AG08395 (cell line): ENCODE data around the gene PRKD2.
A peak's percentile ranks its signal among the peaks of the same experiment; 100 is the strongest.

Source experiments
- DNase-seq: peaks from one replicate; pipeline ENCODE4 v3.0.0; 2012; ENCODE audit warnings: mixed read lengths, low spot score

The PRKD2 gene

DNA sequence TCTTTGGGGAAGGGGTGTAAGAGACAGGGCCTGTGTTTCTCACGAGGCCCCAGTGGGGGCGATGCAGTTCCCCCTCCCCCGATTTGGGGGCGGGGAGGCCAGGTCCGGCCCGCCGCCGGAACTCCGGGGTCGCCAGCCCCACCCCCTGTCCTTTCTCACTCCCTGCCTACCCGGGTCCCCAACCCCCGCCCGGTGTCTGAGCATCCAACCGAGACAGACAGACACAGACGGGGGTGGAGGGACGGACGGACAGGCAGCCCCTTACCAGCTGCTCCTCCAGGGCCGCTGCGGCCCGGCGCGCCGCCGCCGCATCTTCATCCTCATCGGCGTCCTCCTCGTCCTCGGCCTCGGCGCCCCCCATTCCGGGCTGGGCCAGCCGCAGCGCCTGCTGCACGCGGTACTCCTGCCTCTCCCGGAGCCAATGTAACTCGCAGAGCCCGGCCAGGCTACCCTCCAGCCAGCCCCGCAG, 56.3 kb downstream of the PRKD2 start:
- no peak for DNase-seq

DNA sequence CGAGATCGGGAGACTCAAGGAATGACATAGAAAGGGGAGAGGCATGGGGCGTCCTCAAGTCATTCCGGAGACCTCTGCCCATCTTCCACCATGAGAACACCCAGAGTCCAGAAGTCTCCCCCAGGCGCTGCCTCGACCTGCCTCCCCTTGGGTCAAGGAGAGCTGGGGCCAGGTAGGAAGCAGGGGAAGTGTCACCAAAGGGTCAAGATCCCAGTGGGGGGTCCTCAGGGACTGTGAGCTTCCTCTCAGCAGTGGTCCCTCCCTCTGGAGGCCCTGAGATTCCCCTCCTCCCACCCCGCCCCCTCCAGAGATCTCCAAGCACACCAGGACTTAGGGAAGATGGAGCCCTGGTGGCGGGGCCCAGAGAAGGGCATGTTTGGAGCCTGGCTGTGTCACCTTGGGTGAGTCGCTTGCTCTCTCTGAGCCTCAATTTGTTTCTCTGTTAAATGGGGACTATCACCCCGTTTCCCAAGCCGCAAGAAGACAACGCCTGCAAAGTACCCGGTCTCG, 56.9 kb downstream of the PRKD2 start:
- peak; percentile 30 for DNase-seq

DNA sequence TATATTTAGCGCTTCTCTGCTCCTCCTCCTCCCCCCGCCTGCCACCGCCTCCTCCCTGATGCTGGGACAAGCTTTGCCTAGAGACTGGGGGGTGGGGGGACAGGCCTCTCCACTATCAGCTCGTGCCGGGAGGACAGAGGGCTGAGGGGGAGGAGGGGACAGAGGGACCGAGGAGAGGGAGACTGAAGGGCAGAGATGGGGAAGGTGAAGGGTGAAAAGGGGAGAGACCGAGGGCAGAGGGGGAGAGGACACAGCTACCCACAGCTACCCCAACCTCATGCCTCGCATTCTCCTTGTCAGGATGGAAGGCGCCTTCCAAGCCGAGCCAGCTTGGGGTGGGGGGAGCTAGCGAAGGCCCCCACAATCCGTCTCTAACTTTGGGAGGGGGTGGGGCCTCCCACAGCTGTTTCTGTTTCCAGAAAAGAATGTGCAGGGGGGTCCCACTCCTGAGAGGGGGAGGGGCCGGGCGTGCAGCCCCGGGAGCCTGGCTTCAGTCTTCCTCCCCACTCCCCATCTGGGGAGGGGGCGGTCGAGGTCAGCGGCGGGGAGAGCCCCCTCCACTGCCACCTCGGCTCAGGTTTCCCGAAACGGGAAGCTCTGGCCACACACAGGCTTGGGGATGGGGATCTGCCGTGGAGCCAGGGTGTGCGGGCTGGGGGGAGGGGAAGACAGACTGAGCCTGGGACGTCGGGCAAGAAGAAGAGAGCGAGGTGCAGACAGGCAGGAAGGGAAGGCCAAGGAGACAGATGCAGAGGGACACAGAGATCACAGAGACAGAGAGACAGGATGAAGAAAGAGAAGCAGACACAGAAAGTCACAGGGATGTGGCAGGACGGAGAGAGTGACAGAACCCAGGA, 57.5 kb downstream of the PRKD2 start:
- DNase-seq, result peak; percentile 41

DNA sequence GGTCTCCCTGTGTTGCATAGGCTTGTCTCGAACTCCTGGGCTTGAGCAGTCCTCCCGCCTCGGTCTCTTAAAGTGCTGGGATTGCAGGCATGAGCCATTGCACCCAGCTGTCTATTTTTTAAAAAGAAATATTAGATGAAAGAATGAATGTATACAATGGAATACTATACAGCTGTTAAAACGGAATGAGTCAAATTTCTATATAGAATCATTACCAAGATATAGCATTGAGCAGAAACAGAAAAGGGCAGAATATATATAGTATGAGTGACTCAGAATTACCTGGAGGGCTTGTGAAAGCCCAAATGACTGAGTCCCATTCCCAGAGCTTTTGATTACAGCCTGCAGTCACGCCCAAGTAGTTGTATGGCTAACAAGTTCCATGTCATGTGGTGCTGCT, 60.4 kb downstream of the PRKD2 start:
- DNase-seq, result no peak

DNA sequence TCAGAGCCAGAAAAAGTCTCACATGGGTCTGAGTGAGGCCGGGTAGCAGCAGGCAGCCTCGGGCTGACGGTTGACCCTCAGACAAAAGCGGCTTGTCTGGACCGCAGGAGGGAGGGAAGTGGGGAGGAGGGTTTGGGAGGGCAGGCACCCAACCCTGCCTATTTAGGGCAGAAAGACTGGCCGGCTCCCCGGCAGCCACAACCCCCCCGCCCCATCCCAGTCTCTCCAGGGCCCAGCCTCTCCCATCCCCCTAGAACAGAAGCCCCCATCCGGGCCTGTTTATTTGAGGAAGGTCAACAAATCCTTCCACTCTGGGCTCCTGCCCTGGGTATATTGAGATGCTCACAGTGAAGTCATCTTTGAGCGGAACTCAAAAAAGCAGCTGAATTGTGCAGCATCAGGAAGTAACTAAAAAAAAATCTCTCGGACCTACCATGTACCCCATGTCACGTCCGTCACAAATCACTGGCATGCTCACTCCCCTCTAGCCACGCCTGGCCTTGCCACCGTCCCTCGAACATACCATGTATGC, 62.2 kb downstream of the PRKD2 start:
- no peak for DNase-seq

DNA sequence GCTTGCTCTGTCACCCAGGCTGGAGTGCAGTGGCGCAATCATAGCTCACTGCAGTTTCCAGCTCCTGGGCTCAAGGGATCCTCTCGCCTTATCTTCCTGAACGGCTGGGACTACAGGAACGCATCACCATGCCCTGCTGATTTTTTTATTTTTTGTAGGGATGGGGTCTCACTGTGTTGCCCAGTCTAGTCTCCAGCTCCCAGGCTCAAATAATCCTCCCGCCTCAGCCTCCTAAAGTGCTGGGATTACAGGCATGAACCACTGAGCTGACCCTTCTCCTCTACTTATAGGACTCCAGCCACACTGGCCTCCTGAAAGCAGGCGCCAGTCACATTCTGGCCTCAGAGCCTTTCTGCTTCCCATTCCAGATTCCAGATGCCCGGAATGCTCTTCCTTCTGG, 66.5 kb downstream of the PRKD2 start:
- DNase-seq, result no peak

DNA sequence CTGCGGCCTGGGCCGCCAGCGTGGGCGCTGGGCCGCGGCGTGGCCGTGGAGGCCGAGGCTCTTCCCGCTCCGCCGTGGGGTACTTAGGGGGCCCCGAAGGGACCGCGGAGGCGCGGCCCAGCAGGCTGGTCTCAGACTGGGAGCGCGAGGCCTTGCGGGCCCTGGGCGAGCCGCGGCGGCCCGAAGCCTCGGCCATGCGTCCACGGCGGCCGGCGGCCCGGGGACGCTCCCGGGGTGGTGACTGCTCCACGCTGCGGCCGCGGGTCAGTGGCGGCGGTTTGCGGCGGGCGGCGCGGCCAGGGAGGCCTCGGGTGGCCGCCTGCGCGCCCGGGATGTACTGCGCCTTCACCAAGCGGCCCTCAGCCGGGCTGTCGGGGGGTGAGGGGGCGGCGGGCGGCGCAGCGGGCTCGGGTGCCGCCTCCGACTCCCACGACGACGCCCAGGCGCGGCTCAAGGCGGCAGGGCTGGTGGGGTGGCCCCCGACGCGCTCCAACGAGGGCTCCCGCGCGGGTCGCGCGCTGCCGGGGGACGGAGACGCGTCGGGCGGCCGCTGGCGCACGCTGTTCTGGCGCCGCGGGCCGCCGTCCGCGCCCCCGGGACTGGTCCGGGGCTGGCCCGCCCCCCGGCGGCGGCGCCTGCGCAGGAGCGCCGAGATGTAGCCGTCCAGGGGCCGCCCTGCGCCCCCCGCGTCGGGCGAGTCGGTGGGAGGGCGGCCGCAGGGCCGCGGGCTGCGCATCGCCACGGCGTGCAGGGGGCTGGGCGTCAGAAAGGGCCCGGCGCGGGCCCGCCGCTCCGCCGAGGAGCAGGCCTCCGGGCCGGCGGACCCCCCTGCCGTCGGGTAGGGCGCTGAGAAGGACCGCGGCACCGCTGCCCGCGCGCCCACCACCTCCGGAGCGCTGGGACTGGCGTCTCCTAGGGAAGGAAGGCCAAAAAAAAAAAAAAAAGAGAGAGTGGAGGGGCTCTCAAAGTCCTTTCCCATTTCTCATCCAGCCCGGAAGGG, 67.7 kb downstream of the PRKD2 start:
- no peak for DNase-seq

DNA sequence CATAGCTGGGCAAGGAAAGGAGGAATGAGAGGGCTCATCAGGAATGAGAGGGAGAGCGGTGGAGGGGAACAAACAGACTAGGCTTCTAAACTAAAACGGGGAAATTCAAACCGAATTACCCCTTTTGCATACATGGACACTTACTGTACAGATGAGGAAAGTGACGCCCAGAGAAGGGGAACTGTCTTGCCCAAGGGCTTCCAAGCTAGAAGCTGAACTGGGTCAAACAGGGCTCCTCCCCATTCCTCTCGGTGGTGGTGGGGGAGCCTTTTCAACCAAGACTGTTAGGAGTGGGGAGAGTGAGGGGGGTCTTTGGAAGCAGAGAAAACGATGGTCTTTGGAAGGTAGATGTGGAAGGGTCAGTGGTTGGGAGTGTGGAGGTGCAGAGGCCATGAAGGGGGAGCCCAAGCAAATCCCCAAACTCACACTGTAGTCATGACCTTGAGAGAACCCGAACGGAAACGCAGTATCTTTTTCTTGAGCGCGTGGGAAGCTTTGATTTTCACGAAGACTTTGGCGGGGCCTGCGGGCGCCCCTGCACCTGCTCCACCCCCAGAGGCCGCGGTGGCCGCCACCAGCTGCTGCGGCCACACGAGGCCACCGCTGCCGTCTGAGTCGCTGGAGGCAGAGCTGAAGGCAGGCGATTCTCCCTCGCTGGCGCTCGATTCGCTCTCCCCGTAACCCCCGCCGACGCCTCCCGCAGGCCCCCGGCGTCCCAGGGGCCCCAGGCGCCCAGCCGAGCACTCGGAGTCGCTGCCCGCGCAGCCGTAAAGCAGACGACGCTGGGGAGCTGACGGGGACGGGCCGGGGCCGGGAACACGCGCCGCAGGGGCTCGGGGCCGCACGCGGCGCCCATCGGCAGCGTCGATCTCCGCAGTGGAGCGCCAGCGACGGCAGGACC, 68.6 kb downstream of the PRKD2 start:
- no peak for DNase-seq

DNA sequence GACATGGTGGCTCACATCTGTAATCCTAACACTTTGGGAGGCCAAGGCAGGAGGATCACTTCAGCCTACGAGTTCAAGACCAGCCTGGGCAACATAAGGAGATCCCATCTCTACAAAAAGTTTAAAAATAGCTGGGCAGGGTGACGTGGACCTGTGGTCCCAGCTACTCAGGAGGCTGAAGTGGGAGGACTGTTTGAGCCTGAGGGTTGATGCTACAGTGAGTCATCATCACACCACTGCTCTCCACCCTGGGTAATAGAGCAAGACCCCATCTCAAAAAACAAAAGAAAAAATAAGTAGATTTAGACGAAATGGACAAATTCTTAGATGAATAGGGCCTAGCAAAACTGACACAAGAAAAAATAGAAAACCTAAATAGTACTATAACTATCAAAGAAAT, 70.5 kb downstream of the PRKD2 start:
- no peak for DNase-seq

DNA sequence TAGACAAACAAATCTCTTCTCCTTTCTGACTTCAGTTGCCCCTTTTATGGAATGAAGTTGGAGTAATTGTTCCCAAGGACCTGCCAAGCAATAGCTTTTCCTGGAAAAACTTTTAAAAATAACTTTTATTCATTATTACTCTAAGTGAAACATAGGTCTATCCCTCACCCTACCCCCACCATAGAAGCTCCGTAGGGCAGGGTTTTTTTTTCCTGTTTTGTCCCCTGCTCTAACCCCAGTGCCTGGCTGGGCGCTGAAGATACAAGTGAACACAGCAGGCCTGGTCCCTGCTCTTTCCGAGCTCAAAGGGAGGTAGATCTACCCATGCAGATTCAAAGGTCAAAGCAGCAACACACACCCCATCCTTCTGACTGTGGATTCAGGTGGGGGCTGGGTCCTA, 72.2 kb downstream of the PRKD2 start:
- DNase-seq, result no peak

DNA sequence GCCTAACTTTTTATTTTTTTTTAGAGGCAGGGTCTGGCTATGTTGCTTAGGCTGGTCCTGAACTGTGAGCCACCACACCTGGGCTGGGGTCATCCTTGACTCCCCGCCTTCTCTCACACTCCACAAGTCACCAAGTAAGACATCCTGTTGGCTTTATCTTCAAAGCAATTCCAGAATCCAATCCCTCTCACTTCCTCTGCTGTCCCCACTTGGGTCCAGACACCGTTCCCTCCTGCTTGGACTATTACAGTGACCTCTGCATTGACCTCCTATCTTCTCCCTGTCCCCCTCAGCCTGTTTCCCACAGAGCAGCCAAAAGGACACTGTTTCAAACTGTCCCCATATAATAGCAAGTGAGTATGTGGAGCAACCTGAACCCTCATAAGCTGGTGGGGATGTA, 76.3 kb downstream of the PRKD2 start:
- no peak for DNase-seq

DNA sequence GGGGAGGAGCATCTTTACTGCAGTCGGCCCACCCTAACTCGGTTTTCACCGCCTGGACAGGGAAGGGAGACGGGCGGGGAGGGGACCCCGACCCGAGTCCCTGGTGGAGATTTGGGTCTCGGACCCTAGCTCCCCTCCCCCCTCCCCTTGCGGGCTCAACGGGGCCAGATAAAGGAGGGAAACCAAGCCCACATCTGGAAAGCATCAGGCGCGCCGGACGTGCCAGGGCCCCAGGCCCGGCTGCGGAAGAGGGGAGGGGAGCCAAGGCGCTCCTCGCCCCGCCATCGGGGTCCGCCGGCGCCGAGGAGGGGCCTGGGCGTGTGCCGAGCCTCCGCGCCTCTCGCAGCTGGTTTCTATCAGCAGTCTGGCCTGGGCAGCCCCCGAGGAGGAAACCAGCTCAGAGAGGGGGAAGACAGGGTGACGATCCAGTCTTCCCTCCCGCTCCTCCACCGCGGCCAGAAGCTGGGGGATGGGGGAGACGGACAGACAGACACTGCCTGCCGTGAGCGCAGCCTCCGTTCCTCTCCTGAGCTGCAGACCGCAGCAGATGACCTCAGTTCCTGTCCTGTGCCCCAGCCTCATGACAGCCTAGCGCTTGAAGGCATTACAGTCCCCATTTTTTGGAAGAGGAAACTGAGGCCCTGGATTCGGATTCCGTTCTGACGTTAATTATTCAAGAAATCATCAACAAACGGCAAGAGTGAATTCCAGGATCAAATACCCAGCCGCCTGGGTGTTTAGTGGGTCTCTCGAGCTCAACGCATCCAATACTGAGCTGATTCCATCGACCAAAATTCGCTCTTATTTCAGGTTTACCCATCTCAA, 77.3 kb downstream of the PRKD2 start:
- peak; percentile 83 for DNase-seq

DNA sequence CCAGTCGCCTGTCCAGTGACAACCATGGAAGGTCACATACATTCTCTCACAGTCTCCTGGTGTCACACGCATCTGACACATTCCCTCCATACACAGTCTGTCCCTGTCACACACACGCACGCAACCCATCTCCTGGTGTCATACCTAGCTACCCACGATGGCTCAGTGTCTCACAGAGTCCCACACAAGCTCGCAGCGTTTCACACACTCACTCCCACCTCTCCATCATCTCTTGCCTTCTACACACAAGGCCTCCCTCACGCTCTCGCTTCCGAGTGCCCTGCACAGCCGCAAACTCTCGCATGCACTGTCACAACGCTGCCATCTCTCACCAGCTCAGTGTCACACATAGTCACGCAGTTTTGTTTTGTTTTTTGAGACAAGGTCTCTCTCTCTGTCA, 79.7 kb downstream of the PRKD2 start:
- DNase-seq, result no peak

DNA sequence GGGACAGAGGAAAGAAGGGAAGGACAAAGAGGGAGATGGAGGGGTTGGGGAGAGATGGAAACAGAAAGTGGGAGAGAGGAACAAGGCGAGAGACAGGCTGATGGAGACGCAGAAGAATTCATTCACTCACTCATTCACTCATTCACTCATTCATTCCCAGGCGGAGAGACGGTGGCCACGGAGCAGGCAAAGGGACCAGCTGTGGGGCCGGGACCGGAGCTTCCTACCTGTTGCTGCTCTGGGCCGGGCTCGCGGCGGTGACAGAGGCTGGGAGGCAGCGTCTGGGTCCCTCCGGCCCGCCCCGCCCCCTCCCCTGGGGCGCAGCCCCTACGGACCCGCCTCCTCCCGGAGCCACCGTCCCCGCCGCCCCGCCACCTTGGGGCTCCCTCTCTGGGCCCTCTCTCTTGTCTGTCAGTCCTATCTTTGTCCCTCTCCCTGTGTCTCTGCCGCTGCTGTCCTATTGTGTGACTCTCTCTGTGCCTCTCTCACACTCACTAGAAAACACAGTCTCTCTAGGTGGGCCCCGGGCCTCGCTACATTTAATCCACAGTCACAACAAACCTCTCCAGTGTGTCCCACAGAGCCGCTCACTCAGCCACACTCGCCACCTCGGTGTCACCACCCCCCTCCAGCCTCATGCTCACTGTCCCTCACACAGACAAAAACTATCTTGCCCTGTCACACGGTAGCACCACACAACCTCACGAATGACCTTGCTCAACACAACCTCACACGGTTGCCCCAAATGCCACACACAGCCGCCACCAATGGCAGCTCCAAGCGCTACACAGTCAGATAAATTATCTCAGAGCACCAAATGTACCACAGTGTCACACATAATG, 80.8 kb downstream of the PRKD2 start, which contains the start of gene GNG8:
Gene GNG8 (minus strand): TSS at position 283 of the 842 bp plus-strand sequence. CDS start 1,520 bp downstream, outside the sequence.
- no peak for DNase-seq

DNA sequence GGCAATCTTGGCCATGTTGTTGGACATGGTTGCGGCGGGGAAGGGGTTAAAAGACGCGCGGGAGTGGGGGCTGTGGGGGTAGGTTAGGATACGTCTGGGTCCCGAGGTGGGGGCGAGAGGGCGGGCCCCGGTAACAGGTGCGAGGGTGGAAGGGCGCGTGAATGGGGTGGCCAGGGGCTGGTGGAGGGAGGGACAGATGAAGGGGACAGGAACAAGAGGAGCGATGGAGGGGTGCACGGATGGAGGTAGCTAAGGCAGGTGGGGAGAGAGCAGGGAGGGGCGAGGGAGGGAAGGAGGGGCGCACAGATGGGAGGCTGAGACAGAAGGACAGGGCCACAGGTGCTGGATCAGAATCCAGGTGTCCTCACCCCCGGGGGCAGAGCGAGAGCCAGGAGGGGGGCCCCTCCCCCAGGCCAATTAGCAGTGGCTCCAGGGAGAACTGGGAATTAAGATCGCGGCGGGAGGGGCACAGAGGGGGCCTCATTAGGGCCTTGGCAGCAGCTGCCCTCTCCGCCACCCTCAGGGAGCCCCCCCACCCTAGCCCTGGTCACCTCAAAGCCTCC, 82.2 kb downstream of the PRKD2 start:
- no peak for DNase-seq

DNA sequence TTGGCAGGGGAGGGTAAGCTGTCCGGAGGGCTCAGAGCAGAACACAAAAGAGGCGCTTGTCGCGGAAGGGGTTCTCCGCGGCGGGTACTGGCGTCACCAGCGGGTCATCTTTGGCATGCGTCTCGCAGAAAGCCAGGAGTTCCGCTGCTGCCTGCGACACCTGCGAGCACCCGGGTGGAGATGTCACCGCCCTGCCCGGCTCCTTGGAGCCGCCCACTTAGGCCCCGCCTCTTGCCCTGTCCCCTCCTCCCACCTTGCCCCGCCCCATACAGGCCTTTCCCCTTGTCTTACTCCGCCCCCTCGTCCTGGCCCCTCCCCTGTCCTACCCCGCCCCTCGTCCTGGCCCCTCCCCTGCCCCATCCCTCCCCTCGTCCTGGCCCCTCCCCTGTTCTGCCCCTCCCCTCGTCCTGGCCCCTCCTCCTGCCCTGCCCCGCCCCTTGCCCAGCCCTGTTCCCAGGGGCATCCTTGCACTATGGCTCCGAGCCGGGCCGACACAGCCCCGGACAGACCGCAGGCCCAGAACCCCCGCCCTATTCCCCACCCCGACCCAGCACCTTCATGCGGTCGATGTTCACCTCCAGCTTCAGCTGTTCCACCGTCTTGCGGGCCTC, 82.8 kb downstream of the PRKD2 start:
- peak; percentile 93 for DNase-seq

DNA sequence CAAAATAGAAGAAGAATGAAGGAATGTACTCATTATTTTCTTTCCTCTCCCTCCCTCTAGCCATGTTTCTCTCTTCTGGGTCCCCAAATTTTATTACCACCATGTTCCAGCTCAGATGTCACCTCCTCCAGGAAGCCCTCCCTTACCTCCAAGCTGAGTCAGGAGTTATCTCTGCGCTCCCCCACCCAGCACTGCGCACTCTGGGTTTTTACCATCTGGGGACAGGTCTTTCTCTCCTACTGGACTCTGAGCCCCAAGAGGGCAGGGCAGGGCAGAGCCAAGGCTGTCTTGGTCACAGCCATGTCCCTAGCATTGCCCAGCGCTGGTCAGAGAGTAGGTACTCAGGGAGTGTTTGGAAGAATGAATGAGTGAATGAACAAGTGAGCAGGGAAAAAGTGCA, 83.8 kb downstream of the PRKD2 start:
- no peak for DNase-seq

DNA sequence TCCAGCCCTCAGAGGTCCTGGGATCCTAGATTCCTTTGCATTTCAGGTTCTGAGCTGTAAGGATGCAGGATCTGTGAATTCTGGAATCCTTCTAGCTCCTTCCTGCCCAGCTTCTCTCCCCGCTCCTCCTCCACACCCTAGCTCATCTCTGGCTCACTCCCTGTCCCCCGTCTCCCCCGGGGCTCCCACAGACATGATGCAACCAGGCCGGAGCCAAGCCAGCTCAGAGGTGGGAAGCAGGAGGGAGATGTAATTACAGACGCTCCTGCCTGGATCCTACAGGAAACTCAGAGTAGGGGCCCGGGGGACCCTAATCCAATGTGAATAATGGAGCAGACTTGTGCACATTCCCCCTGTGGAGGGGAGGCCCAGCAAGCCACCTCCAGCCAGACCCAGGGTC, 85.4 kb downstream of the PRKD2 start:
- peak; percentile 66 for DNase-seq
